ENCODE measurements around the gene GTPBP6. TPM values are rescaled to one million over a fixed set of nuclear protein-coding genes. Genes with fewer than 3 reads are reported as not detected.

The GTPBP6 gene
- total and polyA plus RNA-seq, 10 donors = 25.4 to 69.4 (median 43.8) TPM

DNA sequence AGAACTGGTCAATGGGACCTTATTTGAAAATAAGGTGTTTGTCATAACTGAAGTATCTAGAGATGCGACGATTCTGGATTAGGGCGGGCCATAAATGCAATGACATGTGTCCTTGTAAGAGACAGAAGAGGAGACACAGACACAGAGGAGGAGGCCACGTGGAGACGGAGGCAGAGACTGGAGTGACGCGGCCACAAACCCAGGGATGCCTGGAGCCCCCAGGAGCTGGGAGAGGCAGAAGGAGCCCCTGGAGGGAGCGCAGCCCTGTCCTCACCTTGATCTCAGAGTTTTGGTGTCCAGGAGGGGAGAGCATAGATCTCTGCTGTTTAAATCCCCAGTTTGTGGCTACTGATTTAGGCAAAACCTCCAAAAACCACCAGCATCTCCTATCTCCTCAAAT, 5.0 kb downstream of the GTPBP6 start:
- intact Hi-C loops (cut with DNase I; ENCODE audit: low total_unique reads) = no loop called here
- no peaks in the 10 kb centered on the region for H3K27me3 ChIP-seq (replicated peaks in 1 of 7)
- 85 to 97% (median 89%) methylated on average over 8 of the region's 8 CpGs for WGBS, 5 donors
- no peaks in the 10 kb centered on the region for H3K9me3 ChIP-seq
- H3K4me3 ChIP-seq = no peak overlapping the region
- no peak for TF ChIP-seq CTCF (IDR thresholded peaks at IDR 0.05 in 8 of 11, conservative IDR thresholded peaks at IDR 0.05 in 3 of 11)
- no peak for TF ChIP-seq POLR2AphosphoS5 (IDR thresholded peaks at IDR 0.05)
- no peak for TF ChIP-seq POLR2A (IDR thresholded peaks at IDR 0.05)
- H3K4me1 ChIP-seq = peaks cover 0 to 19% (median 11%) of the 10 kb centered on the region in 6 donors
- H3K27ac ChIP-seq = no peak overlapping the region
- DNase-seq = peak; percentile 64
- peaks cover 0 to 73% (median 61%) of the 10 kb centered on the region in 6 donors for H3K36me3 ChIP-seq

DNA sequence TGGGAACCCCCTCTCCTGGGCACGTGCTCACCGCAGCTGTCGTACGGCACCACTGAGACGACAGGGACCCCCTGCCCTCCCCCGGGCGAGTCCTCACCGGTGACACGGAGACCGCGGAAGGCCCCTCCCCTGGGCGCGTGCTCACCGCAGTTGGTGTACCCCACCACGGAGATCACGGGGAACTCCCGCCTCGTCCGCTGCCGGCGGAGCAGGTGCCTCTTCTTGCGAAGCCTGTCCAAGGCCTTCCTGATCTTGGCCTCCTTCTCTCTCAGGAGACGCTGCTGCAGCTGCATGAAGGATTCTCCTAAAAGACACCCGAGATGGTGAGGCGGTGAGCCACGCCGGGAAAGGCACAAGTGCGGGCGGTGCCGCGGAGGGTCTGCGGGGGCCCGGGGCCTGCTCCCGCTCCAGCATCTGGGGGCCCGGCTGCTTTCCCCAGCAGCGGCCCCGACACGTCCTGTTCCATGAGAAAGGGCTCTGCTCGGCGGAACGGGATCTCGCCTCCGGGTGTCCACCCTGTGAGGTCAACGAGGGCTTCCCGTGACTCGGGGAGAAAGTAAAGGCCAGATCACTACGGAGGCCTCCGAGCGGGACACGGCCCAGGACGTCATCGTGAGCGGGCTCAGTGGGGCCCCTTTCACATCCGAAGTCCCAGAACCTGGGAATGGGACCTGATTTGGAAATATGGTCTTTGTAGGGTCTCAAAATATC, 5.8 kb downstream of the GTPBP6 start:
- H3K27ac ChIP-seq = no peak overlapping the region
- peaks cover 0 to 16% (median 9%) of the 10 kb centered on the region in 6 donors for H3K4me1 ChIP-seq
- peak in 1 of 3 donors; percentile 41 for TF ChIP-seq POLR2AphosphoS5 (IDR thresholded peaks at IDR 0.05)
- TF ChIP-seq POLR2A (IDR thresholded peaks at IDR 0.05) = no peak
- no peak for TF ChIP-seq CTCF (IDR thresholded peaks at IDR 0.05 in 8 of 11, conservative IDR thresholded peaks at IDR 0.05 in 3 of 11)
- peak; percentile 79 for DNase-seq
- peaks cover 0 to 81% (median 69%) of the 10 kb centered on the region in 6 donors for H3K36me3 ChIP-seq
- H3K27me3 ChIP-seq (replicated peaks in 1 of 7) = no peaks in the 10 kb centered on the region
- intact Hi-C loops (cut with DNase I; ENCODE audit: low total_unique reads) = no loop called here
- no peaks in the 10 kb centered on the region for H3K9me3 ChIP-seq
- WGBS, 5 donors = 91 to 94% (median 93%) methylated on average over 32 to 54 of the region's 54 CpGs
- H3K4me3 ChIP-seq = no peak overlapping the region

GRCh38 chrX:311156-312129, 7.2 kb downstream of the GTPBP6 start:
- DNase-seq = peak; percentile 67
- 94 to 97% (median 96%) methylated on average over 63 to 69 of the region's 69 CpGs for WGBS, 5 donors

More at GRCh38 chrX:311156-312129, 7.2 kb downstream of the GTPBP6 start:
- Histone ChIP-seq H3K9me3 (no peaks in the 10 kb centered on the region), H3K4me3 (no peak overlapping the region), H3K27ac (no peak overlapping the region), H3K36me3 (peaks cover 0 to 87% (median 78%) of the 10 kb centered on the region in 6 donors), H3K4me1 (peaks cover 0 to 3% (median 1%) of the 10 kb centered on the region in 6 donors), H3K27me3 (replicated peaks in 1 of 7) (no peaks in the 10 kb centered on the region)
- intact Hi-C loops (cut with DNase I; ENCODE audit: low total_unique reads) = no loop called here
- TF ChIP-seq POLR2A (IDR thresholded peaks at IDR 0.05) = no peak
- TF ChIP-seq CTCF (IDR thresholded peaks at IDR 0.05 in 8 of 11, conservative IDR thresholded peaks at IDR 0.05 in 3 of 11) = no peak
- TF ChIP-seq POLR2AphosphoS5 (IDR thresholded peaks at IDR 0.05) = peak in 2 of 3 donors; percentile 3 to 62

Data from spleen (tissue), 11 donors.